Measurements from ENCODE around the gene DNAJB7.
"Not testable (repeated sequence)": the region's sequence is repeated elsewhere in the genome, so short reads cannot be mapped to it uniquely, and the experiment has no call there.

DNA sequence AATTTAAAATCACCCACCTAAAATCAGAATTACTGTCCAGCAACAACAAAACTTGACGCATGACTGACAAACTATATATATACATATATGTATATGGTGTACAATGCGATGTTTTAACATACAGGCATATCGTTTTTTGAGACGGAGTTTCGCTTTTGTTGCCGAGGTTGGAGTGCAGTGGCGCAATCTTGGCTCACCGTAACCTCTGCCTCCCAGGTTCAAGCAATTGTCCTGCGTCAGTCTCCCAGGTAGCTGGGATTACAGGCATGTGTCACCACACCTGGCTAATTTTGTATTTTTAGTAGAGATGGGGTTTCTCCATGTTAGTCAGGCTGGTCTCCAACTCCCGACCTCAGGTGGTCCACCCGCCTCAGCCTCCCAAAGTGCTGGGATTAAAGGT is 16.1 kb downstream of the DNAJB7 start:
- not testable (repeated sequence) for TF ChIP-seq CTCF (conservative IDR thresholded peaks at IDR 0.05); ZFX (IDR thresholded peaks at IDR 0.05)
